Measurements from ENCODE around the gene TRIM65.

- TF ChIP-seq CTCF (conservative IDR thresholded peaks at IDR 0.05; ENCODE audit: low read depth in 2 of 2) (no peak), POLR2AphosphoS5 (IDR thresholded peaks at IDR 0.05; ENCODE audit: low read depth) (no peak), CREB1 (CRISPR knock-in tag; IDR thresholded peaks at IDR 0.05; ENCODE audit: low read depth) (no peak), EZH2phosphoT487 (IDR thresholded peaks at IDR 0.05; ENCODE audit: unreplicated experiment) (no peak)
Measured at GRCh38 chr17:75941442-75941819, 44.7 kb upstream of the TRIM65 start.
